NCI-H187 (cell line): ENCODE results near the gene HOMER1.

Source experiments
- DNase-seq, 2 experiments: peaks; one replicate each; lab custom pipeline; 2025; lab: John Stamatoyannopoulos, UW

HOMER1 gene

DNA sequence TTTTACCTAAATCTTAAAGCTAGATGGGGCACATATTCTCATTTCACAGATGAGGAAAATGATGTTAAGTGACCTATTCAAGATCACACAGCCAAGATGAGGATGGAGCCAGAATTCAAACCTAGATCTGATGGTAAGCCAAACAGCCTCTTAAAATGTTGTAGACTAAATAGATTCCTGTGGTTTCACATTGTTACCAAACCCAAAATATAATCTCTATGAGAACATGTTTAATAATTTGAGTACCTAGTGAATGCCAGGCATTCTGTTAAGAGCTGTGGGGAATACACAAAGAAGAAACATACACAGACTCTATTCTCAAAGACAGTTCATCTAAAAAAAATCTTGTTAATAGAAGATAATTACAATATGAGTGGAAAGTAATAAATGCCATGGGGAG lies 25.2 kb downstream of the HOMER1 start:
- no peak for DNase-seq

DNA sequence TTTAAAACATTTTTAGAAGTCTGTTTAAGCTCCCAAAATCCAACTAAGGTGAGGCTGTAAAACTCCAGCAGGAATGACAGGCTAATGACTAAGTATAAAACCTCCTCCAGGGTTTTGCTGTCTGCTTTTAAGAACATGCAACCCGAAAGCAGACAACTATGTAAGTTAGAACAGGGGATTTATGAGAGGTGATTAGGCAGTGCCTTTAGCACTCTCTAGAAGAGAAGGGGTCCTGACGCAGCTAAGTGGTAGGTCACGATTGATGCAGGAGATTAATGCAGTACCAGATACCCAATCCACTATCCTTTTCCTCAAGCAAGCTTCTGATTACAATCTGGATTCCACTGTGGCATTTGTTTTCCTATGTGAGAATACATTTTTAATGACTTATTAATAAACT lies 25.9 kb downstream of the HOMER1 start:
- no peak for DNase-seq

DNA sequence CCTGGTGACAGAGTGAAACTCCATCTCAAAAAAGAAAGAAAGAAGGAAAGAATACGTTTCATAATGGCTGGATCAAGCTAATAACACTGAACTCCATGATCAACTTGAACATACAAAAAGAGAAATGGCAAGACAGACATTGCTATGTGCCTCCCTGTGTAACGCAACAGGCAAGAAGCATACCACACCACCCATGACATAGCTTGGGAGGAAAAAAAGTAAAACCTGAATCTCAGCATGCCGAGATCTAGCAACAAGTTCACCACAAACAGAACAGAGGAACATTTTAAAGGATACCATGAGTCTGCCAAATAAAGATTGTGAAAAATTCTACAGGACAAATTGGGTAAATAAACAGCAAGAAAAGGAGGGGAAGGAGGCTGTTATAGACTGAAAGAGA lies 26.7 kb downstream of the HOMER1 start:
- DNase-seq: no peak

DNA sequence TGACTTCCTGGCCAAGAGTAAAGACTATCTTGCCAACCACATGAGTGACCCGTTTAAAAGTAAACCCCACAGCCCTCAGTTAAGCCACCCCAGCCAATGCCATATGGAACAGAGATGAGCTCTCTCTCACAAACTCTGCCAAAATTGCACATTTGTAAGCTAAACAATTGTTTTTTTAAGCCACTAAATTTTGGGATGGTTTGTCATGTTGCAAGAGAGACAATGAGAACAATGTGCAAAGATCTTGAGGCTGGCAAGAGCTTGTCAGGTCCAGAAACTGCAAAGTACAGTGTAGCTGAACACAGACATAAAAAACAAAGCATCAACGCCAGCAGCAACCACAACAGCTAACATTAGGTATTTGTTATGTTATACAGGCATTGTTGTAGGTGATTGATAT lies 27.8 kb downstream of the HOMER1 start:
- DNase-seq: no peak

DNA sequence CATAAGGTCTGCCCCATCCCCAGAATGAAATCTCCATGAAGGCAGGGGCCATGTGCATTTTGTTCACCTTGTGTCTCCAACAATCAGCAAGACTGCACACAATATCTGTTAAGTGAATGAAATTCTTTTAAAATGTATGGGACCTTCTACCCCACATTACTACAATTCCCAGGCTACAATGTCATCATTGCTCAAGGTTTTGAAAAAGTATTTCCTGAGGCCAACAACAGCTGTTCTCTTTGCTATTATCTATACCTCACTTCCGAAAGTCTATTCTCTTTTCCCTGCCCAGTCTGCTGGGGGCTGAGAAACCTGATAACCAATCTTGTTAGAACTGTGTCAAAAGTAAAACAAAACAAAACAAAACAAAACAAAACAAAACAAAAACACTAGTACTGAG lies 29.2 kb downstream of the HOMER1 start:
- DNase-seq: no peak

DNA sequence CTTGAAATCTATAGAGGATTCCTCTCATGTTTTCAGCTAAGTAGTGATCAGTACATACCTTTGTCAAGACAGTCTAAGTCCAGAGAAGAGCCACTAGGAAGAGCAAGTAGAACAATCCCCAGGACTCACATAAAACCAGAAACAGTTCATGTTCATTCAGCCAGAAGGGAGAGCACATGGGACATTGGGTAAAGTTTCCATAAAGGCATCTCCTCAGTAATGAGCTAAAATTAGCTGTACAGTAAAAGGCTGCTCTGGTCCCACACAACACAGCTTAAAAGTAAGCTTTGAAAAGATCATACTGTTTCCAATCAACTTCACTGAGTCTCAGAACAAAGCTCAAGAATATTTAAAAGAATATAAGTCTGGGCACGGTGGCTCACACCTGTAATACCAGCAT lies 32.4 kb downstream of the HOMER1 start:
- no peak for DNase-seq

DNA sequence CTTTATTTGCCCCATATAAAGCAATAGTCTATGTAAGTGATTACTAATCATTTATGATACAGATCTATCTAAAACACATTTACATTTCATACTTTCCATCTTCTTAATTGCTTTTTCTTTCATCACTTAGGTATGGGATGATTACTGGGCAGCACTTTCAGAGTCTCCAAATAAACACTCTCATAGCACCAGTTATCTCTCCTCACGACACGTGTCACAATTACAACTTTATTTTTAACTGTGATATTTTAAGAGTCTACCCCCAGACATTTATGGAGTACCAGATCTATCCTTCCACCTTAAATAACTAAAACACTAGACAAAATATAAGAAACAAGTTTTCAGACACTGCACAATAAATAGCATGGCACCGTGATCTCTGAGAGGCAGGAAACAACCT lies 32.9 kb downstream of the HOMER1 start:
- no peak for DNase-seq

DNA sequence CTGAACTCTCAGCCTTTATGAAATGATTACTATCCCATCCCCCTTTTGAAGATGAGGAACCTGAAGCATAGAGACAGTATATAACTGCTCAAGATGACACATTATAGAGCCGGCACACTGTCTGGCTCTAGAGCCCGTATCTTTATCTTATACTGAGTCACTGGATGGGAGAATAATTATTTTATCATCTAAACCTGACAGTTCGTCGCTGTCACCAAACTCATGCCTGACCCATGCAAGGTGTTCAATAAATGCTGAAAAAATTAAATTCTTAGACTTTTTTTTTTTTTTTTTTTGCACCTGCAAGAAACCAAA lies 38.8 kb downstream of the HOMER1 start:
- DNase-seq: no peak

DNA sequence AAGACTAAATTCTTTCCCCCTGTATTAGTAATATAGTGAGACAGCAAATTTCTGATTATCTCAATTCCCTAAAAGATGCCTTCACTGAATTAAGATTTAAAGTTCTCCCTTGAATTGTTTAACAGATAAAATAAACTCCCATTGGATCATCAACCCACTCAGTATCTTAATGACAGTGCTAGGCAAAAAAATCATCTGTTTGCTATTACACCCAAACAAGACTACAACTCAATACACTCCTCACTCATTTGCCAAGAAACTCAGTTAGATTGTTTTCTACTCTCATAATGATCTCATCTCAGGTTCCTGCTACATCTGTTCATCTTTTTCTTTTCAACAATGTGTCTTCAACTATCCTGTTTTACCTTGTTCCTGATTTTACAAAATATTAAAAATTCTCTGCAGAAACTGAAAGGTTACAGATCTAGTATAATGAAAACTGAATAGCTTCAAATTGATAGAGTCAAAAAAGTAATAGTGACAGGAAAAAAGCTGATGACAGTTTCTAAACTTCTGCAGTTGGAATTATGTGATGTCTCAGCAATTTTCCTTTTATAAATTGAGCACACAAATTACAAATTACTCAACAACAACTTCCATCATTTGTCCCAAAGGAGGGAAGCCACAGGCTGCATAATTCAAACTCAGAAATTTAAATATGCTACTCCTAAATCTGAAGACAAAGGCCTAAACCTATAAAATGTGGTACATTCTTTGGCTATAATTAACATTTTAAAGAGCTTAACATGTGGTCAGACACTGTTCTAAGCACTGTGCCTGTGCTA lies 39.4 kb downstream of the HOMER1 start:
- no peak for DNase-seq

DNA sequence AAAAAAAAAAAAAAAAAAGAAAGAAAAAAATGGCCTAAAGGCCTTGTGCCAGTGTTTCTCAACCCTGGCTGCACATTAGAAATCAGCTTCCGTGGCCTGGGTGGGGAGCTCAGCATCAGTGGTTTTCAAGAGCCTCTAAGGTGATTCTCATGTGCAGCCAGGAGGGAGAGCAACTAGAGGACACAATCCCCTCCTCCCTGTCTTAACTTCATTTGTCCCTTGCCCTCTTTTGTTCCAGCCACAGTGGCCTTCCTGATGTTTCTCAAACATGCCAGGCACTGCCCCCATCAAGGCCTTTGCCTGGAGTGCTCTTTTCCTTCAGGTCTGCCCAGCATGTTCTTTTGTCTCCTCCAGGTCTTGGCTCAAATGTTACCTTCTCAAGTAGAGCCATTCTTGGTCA lies 42.4 kb downstream of the HOMER1 start:
- peak in 1 of 2 experiments; percentile 17 for DNase-seq

DNA sequence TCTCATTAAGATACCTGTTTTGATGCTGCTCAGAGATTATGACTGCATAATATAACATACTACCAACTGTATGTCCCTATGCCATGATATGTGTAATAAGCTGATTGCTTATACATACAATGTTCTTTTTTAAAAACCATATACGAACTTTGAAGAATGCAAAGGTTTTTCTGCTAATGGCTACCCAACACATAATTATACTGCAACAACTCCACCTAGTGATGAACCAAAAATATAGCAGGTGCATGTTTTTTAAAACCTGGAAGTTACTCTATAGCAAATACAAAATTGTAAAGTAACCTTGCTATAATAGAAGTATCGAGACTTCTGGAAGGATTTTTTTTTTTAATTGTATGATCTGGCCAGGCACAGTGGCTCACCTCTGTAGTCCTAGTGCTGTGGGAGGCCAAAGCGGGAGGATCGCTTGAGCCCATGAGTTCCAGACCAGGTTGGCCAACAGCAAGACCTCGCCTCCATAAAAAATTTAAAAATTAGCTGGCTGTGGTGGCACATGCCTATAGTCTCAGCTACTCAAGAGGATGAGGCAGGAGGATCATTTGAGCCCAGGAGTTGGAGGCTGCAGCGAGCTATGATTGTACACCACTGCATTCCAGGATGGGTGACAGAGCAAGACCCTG lies 49.1 kb downstream of the HOMER1 start:
- DNase-seq: no peak

DNA sequence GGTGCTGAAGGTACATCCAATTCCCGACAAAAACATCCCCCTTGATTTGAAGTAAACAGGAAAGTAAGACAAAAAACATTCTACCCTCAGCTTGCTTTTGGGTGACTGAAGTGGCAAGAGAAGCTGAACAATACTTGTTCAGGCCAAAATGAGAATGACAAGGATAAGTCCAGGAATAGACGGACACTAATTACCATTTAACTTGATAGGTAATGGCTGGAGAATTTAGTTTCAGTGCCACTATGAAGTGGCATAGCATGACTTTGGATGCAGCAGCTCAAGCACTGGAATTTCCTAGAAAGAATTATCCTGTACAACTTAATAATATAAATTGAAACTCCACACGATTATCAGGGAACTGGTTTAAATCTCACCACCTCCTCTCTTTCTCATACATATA lies 49.7 kb downstream of the HOMER1 start:
- no peak for DNase-seq

DNA sequence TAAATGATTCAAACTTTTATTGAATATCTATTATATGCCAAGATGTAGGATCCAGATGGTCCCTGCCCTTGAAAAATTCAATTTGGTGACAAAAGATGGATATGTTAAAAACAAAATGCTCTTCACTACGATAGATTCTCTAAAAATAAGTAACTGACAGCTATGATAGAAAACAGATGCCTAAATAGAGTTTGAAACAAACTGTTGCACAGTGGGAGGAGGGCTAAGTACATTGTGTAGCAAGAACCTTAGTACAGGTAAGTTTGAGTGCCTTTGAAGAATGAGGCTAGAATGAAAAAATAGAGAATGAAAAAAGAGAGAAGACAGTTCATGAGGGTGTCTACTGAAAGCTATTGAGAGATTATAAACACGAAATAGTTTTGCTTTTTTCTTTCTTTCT lies 54.3 kb downstream of the HOMER1 start:
- no peak for DNase-seq

DNA sequence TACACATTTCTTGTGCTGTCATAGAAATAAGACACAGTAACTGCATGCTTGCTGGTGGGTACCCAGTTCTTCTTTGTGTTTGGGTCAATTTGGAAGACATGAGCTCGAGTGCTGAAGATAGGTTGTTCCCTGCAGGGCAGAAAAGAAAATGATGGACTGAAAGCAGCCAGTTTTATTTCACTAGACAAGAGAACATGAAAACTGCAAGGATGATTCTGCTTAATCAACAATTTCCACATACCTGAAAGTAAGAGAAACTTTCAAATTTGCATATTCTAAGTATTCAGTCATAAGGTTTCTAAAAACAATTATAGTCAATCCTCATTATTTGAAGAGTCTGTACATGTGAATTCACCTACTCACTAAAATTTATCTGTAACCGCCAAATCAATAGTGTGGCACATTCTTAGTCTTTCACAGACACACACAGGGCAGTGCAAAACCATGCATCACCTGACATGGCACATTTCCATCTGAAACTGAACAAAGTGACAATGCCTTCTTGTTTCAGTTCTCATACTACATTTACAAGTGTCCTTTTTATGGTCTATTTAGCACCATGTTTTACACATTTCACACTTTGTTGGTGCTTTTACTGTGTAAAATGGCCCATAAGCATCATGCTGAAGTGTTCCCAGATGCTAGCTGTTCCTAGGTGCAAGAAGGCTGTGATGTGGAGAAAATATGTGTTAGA lies 56.9 kb downstream of the HOMER1 start:
- DNase-seq: no peak

DNA sequence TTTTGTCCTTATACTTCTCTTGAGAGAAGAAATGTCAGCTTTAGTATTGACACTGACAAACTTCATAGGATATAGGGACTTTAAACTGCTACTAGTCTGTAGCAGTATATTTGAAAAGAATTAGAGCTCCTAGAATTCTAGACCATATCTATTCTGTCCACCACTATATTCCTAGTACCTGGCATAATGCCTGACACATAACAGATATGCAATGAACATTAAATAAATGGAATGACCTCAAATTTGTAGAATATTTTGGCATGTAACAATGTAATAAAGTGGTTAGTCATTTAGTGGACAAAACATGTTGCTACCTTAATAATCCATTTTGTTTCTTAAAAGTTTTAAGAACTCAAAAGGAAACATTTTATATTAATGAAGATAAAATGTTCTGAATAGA lies 57.5 kb downstream of the HOMER1 start:
- DNase-seq: no peak

DNA sequence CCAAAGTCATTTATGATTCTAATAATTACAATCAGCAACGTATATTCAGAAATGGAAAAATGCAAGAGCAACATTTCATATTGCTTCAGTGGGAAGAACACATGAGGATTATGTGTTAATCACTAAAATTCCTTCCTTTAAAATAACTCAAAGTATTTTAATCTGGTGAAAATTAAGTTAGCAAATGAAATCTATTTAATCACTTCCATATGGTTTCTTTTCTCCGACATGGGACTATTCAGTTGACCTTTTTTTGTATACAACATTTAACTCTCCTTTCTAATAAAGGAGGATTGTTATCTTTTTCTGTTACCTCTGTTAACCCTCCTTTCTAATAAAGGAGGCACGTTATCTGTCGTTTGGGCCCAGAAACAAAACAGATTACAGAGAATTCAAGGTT lies 59.9 kb downstream of the HOMER1 start:
- no peak for DNase-seq

DNA sequence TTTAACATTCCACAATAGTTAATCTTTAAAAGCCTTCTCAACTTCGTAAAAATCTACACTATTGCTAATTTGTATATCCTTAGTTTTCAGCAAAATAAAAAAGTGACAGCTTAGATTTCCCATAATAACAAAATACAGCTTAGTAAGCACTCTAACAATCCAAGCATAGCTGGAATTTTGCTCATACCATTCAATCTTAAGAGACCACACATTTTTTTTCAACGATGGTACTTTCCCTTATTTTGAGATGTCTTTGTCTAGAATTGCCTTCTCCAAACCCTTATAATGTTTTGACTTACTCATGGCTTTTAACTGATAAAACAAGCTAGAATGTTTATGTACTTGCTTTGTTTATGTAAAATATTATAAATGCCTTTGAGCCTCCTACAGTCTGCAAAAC lies 65.6 kb downstream of the HOMER1 start:
- no peak for DNase-seq

DNA sequence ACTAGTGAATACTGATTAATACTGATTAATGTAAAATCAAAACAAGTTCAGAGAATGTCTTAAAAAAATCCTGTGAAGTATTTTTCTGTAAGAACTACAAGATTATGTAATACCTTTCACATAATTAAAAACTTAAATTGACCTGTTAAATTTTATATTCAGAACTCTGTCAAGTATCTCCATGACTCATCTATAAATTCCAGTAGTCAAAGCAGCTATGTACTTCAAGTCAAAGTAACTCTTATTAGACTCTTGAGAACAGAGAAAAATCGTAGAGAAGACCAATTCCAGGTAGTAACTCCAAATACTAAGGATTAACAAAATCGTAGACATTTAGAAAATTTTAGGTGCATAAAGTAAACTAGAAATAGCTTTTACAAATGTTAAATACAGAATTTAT lies 77.1 kb downstream of the HOMER1 start:
- no peak for DNase-seq

DNA sequence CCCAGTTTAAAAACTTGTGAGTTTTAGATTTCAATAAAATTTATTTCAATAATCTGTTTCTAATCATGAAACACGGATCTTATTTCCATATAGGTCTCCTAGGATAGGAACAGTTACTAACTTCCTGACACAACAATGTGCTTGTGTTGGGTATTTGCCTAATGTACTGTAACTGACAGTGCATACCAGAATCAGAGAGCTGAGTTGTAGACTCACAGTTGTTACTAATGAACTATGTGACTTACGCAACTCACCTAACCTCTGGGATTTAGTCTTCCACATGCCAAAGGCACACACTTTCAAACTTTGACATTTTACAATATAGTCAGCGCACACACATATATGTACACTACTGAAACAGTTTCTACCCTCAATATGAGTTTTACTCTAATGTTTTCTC lies 77.7 kb downstream of the HOMER1 start:
- no peak for DNase-seq

DNA sequence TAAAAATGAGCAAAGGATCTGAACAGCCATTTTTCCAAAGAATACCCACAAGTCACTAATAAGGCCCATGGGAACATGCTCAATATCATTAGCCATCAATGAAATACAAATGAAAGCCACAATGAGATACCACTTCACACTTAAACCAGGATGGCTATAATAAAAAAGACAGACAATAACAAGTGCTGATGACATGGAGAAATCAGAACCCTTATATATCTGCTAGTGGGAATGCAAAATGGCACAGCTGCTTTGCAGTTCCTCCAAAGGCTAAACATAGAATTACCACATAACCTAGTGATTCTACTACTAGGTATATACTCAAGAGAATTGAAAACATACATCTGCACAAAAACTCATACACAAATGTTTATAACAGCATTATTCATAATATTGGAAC lies 83.7 kb downstream of the HOMER1 start:
- DNase-seq: no peak

DNA sequence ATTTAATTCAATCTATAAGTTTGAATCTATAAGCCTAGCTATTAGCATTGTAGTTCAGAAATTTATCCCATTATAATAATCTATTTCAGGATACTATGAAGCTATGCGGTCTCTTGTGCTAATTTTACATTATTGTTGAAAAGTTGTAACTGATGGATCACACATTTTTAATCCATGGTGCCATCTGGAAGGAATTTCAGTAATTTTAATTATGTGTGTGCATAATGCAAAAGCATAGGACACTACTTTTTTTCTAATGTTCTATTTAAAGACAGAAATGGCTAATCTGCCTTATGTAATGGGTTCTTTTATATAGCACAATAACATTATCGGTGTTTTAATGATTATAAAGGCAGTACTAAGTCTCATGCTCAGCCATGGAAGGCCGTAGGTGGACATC lies 90.6 kb downstream of the HOMER1 start:
- no peak for DNase-seq

DNA sequence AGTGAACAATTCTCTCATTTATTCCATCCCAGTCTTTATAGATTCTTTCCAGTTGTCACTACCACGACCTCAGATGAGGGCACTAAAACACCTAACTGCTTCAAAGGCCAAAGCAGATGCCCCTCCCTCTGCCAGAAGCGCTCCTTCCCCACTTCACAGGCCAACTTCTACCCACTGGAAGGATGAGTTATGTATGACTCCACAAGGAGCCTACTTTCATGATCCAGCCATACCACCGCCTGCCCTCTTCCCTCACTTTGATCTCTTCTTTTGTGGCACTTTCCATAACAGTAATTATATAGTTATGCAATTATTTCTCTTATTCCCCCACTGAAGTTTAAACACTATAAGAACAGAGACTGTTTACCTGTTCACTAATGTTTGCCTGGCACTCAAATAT lies 93.7 kb downstream of the HOMER1 start:
- DNase-seq: no peak

DNA sequence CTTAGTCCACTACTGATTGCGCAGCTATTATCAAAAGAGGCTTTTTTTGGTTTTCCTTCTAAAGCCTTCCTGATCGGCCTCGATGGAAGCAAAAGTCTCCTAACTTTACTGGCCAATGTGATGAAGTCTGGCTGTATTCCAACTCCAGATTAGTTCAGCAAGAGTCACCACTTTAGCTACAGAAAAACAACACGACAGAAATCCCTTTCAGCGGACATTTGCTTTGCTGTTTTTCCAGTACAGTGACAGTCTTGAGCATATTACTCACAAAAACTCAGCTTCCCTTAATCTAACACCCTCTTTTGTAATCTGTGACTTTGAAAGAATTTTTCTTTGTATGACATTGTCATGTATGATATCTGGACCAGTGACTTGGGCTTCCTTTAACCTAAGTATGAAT lies 95.7 kb downstream of the HOMER1 start:
- DNase-seq: no peak

DNA sequence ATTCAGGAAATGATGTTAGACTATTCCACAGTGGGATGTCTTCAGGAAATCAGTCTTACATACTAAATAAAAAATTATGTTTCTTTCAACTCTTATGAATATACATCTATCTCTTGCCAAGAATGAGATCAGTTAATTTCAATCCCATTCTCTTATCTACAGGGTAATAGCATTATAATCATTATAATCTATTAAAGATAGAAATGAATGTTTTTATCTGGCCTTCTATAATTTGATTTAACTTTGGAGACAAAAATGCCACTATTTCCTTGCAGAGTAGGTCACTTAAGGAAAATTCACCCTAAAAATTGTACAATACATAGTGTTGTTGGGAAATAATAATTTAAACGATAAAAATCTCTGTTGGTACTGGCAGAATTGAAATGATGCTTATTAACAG lies 96.4 kb downstream of the HOMER1 start:
- no peak for DNase-seq
